Liver (tissue), 9 donors: ENCODE results near the gene SPAG8. TPM values are rescaled to one million over a fixed set of nuclear protein-coding genes. Genes with fewer than 3 reads are reported as not detected.

ENCODE experiments used
- DNase-seq: peaks from one replicate; pipeline ENCODE4 v3.0.0-alpha.2; 2017; ENCODE audit warnings: low spot score
- H3K27ac ChIP-seq, 2 donors: one replicate each; pipeline ENCODE4 v1.7.0; 2013; ENCODE audit warnings: inconsistent platforms in 2 of 2, low read length in 2 of 2, control low read depth in 1 of 2, low read depth in 1 of 2, mild to moderate bottlenecking in 1 of 2
- H3K27me3 ChIP-seq, 4 donors: one replicate each; pipeline versions ENCODE4 v1.6.1 to v1.7.0; 2013; ENCODE audit warnings: low read length in 3 of 4, inconsistent platforms in 1 of 4, mild to moderate bottlenecking in 1 of 4, moderate library complexity in 1 of 4; ENCODE audit not compliant: control insufficient read depth in 4 of 4, insufficient read depth in 4 of 4
- H3K36me3 ChIP-seq, 4 donors: one replicate each; pipeline versions ENCODE4 v1.6.1 to v1.7.0; 2013; ENCODE audit warnings: low read length in 3 of 4, mild to moderate bottlenecking in 3 of 4, low read depth in 1 of 4, moderate library complexity in 1 of 4; ENCODE audit not compliant: control insufficient read depth in 4 of 4, insufficient read depth in 3 of 4
- H3K4me1 ChIP-seq, 4 donors: one replicate each; pipeline versions ENCODE4 v1.6.1 to v1.7.0; 2013; ENCODE audit warnings: low read length in 3 of 4, mild to moderate bottlenecking in 3 of 4, moderate library complexity in 1 of 4; ENCODE audit not compliant: control insufficient read depth in 4 of 4, insufficient read depth in 4 of 4
- H3K4me3 ChIP-seq, 3 donors: one replicate each; pipeline versions ENCODE4 v1.6.1 to v1.7.0; 2013; ENCODE audit warnings: low read length in 3 of 3, control low read depth in 1 of 3, low read depth in 1 of 3, mild to moderate bottlenecking in 1 of 3
- H3K9ac ChIP-seq, 2 donors: one replicate each; pipeline ENCODE4 v1.7.0; 2013; ENCODE audit warnings: low read length in 2 of 2, mild to moderate bottlenecking in 2 of 2, moderate library complexity in 2 of 2, control low read depth in 1 of 2, low read depth in 1 of 2
- H3K9me3 ChIP-seq, 4 donors: one replicate each; pipeline versions ENCODE4 v1.6.1 to v1.7.0; 2013; ENCODE audit warnings: low read length in 3 of 4; ENCODE audit not compliant: control insufficient read depth in 4 of 4
- ATF3 ChIP-seq: IDR thresholded peaks from 2 replicates; pipeline ENCODE4 v1.6.1; 2016; ENCODE audit warnings: antibody characterized with exemption
- CTCF ChIP-seq: fragments of 150-350 bp; IDR thresholded peaks from 2 replicates; pipeline ENCODE4 v1.5.1; 2017; ENCODE audit warnings: improper control_type of control experiment, low read depth, low read length; ENCODE audit not compliant: missing input control
- EGR1 ChIP-seq, 2 donors: IDR thresholded peaks; 2 replicates each; pipeline ENCODE4 v1.6.1; 2016 to 2018; ENCODE audit warnings: antibody characterized with exemption in 2 of 2, low read depth in 2 of 2
- FOXA1 ChIP-seq: IDR thresholded peaks from 2 replicates; pipeline ENCODE4 v1.6.1; 2016; ENCODE audit warnings: antibody characterized with exemption
- FOXA2 ChIP-seq: IDR thresholded peaks from 2 replicates; pipeline ENCODE4 v1.6.1; 2016; ENCODE audit warnings: antibody characterized with exemption
- GABPA ChIP-seq, 2 donors: IDR thresholded peaks in 1 of 2; conservative IDR thresholded peaks in 1 of 2; 2 replicates each; pipeline ENCODE4 v1.6.1; 2016; ENCODE audit warnings: antibody characterized with exemption in 2 of 2, mild to moderate bottlenecking in 1 of 2, moderate library complexity in 1 of 2
- HNF4A ChIP-seq, 2 donors: conservative IDR thresholded peaks; 2 replicates each; pipeline ENCODE4 v1.6.1; 2016; ENCODE audit warnings: antibody characterized with exemption in 2 of 2, mild to moderate bottlenecking in 2 of 2
- HNF4G ChIP-seq: IDR thresholded peaks from 2 replicates; pipeline ENCODE4 v1.6.1; 2016; ENCODE audit warnings: antibody characterized with exemption
- JUND ChIP-seq, 2 donors: IDR thresholded peaks; 2 replicates each; pipeline ENCODE4 v1.6.1; 2016; ENCODE audit warnings: antibody characterized with exemption in 2 of 2
- MAX ChIP-seq: IDR thresholded peaks from 2 replicates; pipeline ENCODE4 v1.6.1; 2016; ENCODE audit warnings: antibody characterized with exemption
- NR2F2 ChIP-seq: IDR thresholded peaks from 2 replicates; pipeline ENCODE4 v1.6.1; 2016; ENCODE audit warnings: antibody characterized with exemption
- RAD21 ChIP-seq, 2 donors: IDR thresholded peaks; 2 replicates each; pipeline ENCODE4 v1.6.1; 2016; ENCODE audit warnings: antibody characterized with exemption in 2 of 2, mild to moderate bottlenecking in 2 of 2
- REST ChIP-seq: IDR thresholded peaks from 2 replicates; pipeline ENCODE4 v1.6.1; 2016; ENCODE audit warnings: antibody characterized with exemption, mild to moderate bottlenecking
- RXRA ChIP-seq, 2 donors: IDR thresholded peaks; 2 replicates each; pipeline ENCODE4 v1.6.1; 2017 to 2018; ENCODE audit warnings: antibody characterized with exemption in 2 of 2, mild to moderate bottlenecking in 1 of 2
- SP1 ChIP-seq: IDR thresholded peaks from 2 replicates; pipeline ENCODE4 v1.6.1; 2018; ENCODE audit warnings: antibody characterized with exemption, mild to moderate bottlenecking
- TAF1 ChIP-seq: conservative IDR thresholded peaks from 2 replicates; pipeline ENCODE4 v1.6.1; 2016; ENCODE audit warnings: antibody characterized with exemption, mild to moderate bottlenecking
- YY1 ChIP-seq: IDR thresholded peaks from 2 replicates; pipeline ENCODE4 v1.6.1; 2016; ENCODE audit warnings: antibody characterized with exemption, mild to moderate bottlenecking
- ZBTB33 ChIP-seq: IDR thresholded peaks from 2 replicates; pipeline ENCODE4 v1.6.1; 2016; ENCODE audit warnings: antibody characterized with exemption
- whole genome bisulfite sequencing: extraction: QIAGEN DNeasy Blood & Tissue Kit; methylation state at CpG from one replicate; pipeline ENCODE4 v1.1.7; 2013; 5-methylcytosine and 5-hydroxymethylcytosine counted together
- polyA plus RNA-seq, 2 donors: library from polyadenylated mRNA; stranded (reverse) in 1 of 2; unstranded in 1 of 2; fragments of 200-250 nt in 1 of 2; fragments of >200 nt in 1 of 2; fragmentation: Nextera tagmentation in 1 of 2; extraction: Ambion mirVana in 1 of 2; gene quantifications; one replicate each; pipeline versions ENCODE4 v1.2.1 to v1.2.3, GENCODE V29; 2013 to 2015
- total RNA-seq, 2 donors: library from RNA; depleted of rRNA; stranded (reverse); fragments of >200 nt; gene quantifications; one replicate each; pipeline ENCODE4 v1.2.3, GENCODE V29; 2014
- donor health status: healthy.
- donor health status: healthy.
- donor health status: healthy.
- donor health status: healthy.
- donor health status: healthy.

The SPAG8 gene
- total and polyA plus RNA-seq, 4 donors = 0.14 to 0.56 (median 0.19) TPM

- no peak overlapping the region for H3K4me3 ChIP-seq
- no peak overlapping the region for H3K27ac ChIP-seq
- H3K9me3 ChIP-seq = no peaks in the 10 kb centered on the region
- no peak overlapping the region for H3K9ac ChIP-seq
- 95% methylated on average over 5 of the region's 5 CpGs for WGBS
- TF ChIP-seq HNF4A (conservative IDR thresholded peaks at IDR 0.05) = no peak
- TF ChIP-seq NR2F2 = no peak
- no peak for TF ChIP-seq REST
- TF ChIP-seq FOXA2 = no peak
- TF ChIP-seq EGR1 (IDR thresholded peaks at IDR 0.05; ENCODE audit: low read depth in 2 of 2) = no peak
- TF ChIP-seq ZBTB33 = no peak
- no peak for TF ChIP-seq GABPA (IDR thresholded peaks at IDR 0.05 in 1 of 2, conservative IDR thresholded peaks at IDR 0.05 in 1 of 2)
- no peak for TF ChIP-seq RAD21 (IDR thresholded peaks at IDR 0.05)
- no peak for TF ChIP-seq CTCF
- TF ChIP-seq RXRA (IDR thresholded peaks at IDR 0.05) = no peak
- no peak for TF ChIP-seq HNF4G
- TF ChIP-seq MAX = no peak
- TF ChIP-seq ATF3 = no peak
- no peak for TF ChIP-seq JUND (IDR thresholded peaks at IDR 0.05)
- TF ChIP-seq YY1 = no peak
- no peak for TF ChIP-seq TAF1
- TF ChIP-seq FOXA1 = no peak
- H3K4me1 ChIP-seq = peaks cover 9 to 17% (median 13%) of the 10 kb centered on the region in 4 donors
- H3K27me3 ChIP-seq = no peaks in the 10 kb centered on the region
- H3K36me3 ChIP-seq = no peaks in the 10 kb centered on the region
- no peak for DNase-seq
These were observed 27.9 kb upstream of the SPAG8 start for GRCh38 chr9:35839926-35840325.

GRCh38 chr9:35836595-35836994, 24.5 kb upstream of the SPAG8 start:
- Histone ChIP-seq H3K9me3 (no peaks in the 10 kb centered on the region), H3K4me1 (peaks cover 13 to 30% (median 22%) of the 10 kb centered on the region in 4 donors), H3K27me3 (no peaks in the 10 kb centered on the region), H3K27ac (no peak overlapping the region), H3K36me3 (no peaks in the 10 kb centered on the region), H3K4me3 (no peak overlapping the region), H3K9ac (no peak overlapping the region)
- WGBS = 97% methylated on average over 5 of the region's 5 CpGs
- no peak for DNase-seq
- no peak for TF ChIP-seq ZBTB33
- TF ChIP-seq NR2F2 = no peak
- no peak for TF ChIP-seq RAD21 (IDR thresholded peaks at IDR 0.05)
- no peak for TF ChIP-seq MAX
- no peak for TF ChIP-seq TAF1
- TF ChIP-seq GABPA (IDR thresholded peaks at IDR 0.05 in 1 of 2, conservative IDR thresholded peaks at IDR 0.05 in 1 of 2) = no peak
- TF ChIP-seq SP1 = no peak
- no peak for TF ChIP-seq REST
- TF ChIP-seq EGR1 (IDR thresholded peaks at IDR 0.05; ENCODE audit: low read depth in 2 of 2) = no peak
- no peak for TF ChIP-seq HNF4A (conservative IDR thresholded peaks at IDR 0.05)
- no peak for TF ChIP-seq FOXA2
- no peak for TF ChIP-seq YY1
- no peak for TF ChIP-seq RXRA (IDR thresholded peaks at IDR 0.05)
- TF ChIP-seq HNF4G = no peak
- TF ChIP-seq FOXA1 = no peak
